Measurements from ENCODE around the gene EEF1AKMT4.

DNA sequence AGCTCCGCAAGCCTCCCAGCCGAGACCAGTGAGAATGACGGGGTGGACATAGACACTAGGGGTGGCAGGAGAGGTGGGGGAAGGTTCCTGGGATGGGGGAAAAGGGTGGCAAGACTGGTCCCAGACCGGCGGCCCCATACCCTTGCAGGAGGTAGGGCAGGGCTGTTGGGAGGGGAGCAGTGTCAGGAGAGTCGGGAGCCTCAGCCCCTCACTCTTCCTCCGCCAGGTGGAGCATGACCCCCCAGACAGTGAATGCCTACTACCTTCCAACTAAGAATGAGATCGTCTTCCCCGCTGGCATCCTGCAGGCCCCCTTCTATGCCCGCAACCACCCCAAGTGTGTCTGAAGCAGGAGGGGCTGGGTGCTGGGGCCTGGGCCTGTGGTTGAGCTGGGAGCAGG lies 40.9 kb downstream of the EEF1AKMT4 start:
- no peak for TF ChIP-seq CTCF (conservative IDR thresholded peaks at IDR 0.05; ENCODE audit: low read length)
- no peak for TF ChIP-seq EZH2phosphoT487 (IDR thresholded peaks at IDR 0.05; ENCODE audit: borderline replicate concordance, low read depth, low read length)
